GM10266 (cell line): Measurements from ENCODE around the gene TCEANC2.

Experiments used
- DNase-seq: peaks from one replicate; pipeline ENCODE4 v3.0.0; 2012; ENCODE audit errors: extremely low spot score
- TF ChIP-seq, protein P1 (sequence below): IDR thresholded peaks from 2 replicates; pipeline ENCODE4 v1.5.1; 2012; ENCODE audit warnings: mild to moderate bottlenecking, low read depth; ENCODE audit not compliant: control insufficient read depth, insufficient read depth; ENCODE audit errors: missing control alignments

The TCEANC2 gene

DNA sequence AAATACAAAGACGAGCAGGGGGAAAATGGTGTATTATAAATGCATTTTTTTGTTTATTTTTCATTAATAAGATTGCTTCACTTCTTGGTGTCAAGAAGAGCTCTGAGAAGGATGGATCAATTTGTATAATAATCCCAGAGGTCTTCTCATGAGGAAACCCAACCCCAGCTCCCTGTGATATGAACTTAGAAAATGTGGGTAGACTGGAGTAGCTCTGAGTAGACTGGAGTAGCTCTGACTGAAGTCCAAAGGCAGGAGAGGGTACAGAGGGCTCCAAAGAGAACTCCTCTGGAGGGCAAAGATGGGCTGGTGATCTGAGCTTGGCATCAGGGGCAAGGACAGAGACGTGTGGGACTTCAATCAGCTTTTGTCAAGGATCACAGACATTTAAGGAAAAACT is 78.0 kb downstream of the TCEANC2 start:
- no peak for DNase-seq
- TF ChIP-seq, protein P1, sequence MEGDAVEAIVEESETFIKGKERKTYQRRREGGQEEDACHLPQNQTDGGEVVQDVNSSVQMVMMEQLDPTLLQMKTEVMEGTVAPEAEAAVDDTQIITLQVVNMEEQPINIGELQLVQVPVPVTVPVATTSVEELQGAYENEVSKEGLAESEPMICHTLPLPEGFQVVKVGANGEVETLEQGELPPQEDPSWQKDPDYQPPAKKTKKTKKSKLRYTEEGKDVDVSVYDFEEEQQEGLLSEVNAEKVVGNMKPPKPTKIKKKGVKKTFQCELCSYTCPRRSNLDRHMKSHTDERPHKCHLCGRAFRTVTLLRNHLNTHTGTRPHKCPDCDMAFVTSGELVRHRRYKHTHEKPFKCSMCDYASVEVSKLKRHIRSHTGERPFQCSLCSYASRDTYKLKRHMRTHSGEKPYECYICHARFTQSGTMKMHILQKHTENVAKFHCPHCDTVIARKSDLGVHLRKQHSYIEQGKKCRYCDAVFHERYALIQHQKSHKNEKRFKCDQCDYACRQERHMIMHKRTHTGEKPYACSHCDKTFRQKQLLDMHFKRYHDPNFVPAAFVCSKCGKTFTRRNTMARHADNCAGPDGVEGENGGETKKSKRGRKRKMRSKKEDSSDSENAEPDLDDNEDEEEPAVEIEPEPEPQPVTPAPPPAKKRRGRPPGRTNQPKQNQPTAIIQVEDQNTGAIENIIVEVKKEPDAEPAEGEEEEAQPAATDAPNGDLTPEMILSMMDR: no peak

DNA sequence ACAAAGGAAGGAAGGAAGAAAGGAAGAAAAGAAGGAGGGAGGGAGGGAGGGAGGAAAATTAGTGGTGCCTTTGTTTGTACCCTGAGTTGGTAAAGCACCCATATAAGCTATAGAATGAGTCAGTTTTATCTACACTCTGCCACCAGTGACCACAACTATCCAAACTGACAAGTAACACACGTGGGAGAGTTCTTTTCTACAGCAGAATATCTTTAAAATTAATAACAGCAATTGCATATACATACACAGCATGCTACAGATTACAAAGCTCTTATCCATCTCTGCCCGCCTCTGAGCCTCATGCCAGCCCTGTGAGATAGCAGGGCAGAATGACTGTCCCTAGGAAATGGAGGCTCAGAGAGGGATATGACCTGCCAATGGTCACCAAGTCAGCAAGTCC is 79.1 kb downstream of the TCEANC2 start:
- TF ChIP-seq, protein P1: no peak

DNA sequence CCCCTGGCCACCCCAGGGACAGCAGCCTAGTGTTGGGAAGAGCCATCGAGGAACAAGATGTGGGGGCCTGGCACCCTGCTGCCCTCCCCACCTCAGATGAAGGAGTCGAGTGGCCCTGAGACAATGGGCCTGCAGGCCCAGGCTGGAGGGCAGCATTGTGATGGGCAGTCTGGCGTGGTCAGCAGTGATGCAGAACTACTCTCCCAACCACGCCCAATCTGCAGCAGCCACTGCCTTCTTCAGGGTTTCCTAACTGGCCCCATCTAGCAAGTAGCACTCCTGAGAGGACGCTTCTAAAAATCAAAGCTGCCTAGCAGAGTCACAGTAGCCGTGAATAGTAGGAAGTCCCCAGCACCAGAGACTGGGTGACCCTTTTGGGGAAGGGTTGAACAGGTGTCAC is 80.9 kb downstream of the TCEANC2 start:
- TF ChIP-seq, protein P1: no peak
- no peak for DNase-seq

More for the DNA sequence above, 79.1 kb downstream of the TCEANC2 start:
- DNase-seq: no peak

DNA sequence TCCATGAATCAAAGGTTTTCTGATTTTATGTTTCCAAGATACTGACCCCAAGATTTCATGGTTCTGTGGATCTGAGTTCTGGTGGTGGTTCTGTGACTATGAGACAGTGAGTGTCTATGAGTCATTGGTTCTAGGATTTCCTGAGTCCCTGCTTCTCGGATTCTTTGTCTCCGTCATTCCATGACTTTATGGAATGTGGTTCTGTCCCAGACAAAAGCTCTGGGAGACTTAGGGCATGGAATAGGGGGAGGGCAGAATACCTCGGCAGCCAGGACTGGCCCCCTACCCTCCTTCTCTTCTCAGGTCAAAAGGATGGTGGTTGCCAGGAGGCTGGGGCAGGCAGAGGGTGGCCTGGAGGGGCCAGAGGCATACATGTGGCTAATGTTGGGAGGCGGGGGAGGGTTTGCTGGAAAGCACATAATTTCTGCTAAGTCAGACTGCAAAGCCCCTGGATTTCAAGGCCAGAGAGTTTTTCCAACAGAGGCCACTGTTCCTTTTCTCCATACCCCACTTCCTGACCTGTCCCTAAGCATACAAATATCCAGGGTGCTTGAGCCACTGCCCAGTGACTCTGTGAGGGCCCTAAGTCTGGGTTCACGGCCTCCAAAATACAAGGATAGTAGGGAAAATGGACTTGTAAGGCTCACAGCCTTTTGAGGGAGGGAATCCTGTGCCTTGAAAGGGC is 82.2 kb downstream of the TCEANC2 start:
- TF ChIP-seq, protein P1: no peak
- DNase-seq: no peak

DNA sequence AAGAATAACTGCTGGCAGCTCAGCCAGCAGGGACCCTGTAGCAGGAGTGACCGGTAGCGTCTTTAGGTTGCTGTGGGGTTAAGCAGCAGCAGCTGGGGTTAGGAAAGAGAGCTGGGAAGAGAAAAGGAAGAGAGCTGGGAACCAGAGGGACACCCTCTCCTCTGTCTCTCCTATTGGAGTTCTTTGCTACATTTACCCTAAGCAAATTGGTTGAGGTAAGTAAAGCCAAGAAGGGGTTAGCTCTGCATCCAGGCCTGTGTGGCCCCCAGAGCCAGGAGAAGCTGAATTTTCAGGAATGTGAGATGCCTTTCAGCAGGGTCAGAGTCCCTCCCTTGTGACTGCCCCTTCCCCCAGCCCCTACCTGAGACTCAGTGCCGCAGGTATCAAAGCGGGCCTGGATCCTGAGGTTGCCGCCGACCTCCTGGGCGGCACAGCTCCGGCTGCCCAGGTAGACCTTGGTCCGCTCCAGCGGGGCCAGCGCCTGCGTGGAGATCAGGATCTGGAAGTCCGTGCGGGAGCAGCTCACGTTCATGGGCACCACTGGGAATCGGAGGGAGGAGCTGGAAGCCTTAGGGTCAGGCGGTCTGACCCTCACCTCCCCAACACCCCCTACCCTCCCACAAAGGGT is 83.0 kb downstream of the TCEANC2 start:
- DNase-seq: no peak
- TF ChIP-seq, protein P1: no peak

DNA sequence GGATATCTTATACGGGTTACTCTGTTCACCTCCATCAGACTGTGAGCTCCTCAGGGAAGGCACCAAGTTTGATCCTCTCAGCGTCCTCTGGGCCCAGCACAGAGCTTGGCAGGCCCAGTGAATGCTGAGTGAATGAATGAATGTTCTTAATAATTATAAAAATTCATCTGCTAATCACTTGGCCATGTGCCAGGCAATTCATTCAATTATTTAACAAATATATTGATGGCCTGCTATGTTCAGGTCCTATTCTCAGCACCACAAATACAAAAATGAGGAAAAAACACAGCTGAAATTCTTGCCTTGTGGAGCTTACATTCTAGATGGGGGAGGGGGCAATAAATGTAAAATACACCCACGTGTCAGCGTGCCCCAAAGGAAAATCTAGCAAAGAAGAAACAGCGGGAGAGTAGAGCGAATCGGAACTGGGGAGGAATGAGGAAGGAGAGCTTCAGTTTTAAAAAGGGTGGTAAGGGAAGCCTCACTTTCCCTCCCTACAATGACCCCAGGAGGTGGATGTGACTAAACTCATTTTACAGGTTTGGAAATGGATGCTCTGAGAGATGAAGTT is 83.6 kb downstream of the TCEANC2 start:
- no peak for DNase-seq
- TF ChIP-seq, protein P1: no peak

DNA sequence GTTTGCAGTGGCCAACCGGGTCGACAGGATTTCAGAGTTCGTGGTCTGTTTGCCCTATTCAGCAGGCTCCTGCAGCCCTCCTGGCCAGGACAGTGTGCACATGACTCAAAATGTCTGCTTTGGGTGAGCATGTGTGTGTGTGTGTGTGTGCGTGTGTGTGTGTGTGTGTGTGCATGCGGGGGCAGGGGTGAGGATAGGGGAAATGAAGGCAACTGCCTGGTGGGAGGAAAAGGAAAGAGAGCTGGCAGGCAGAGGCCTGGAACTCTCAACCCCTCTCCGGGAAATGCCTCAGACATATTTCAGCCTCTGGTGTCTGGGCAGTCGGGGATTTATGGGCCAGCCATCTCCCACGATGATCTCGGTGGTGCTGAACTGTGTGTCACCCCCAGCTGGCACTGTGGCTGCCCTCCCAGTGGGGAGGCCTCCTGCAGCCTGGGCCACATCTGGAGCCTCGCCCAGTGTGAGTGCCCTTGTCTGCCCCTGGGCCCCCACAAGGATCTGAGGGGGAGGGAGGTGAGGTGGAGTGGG is 84.2 kb downstream of the TCEANC2 start:
- no peak for DNase-seq
- TF ChIP-seq, protein P1: no peak
